Lower leg skin (tissue), 4 donors: ENCODE results near the gene SYP. TPM values are rescaled to one million over a fixed set of nuclear protein-coding genes. Genes with fewer than 3 reads are reported as not detected.
"Not testable (repeated sequence)": the region's sequence is repeated elsewhere in the genome, so short reads cannot be mapped to it uniquely, and the experiment has no call there.

Experiments used
- DNase-seq, 2 donors: peaks; one replicate each; pipeline ENCODE4 v3.0.0-alpha.2; 2019; ENCODE audit warnings: low spot score in 2 of 2
- H3K4me3 ChIP-seq: fragments of 200-600 bp; sonication (generic); 2 replicates; pipeline ENCODE4 v1.5.1; 2017; ENCODE audit warnings: mild to moderate bottlenecking, low read depth; ENCODE audit not compliant: poor library complexity, severe bottlenecking
- POLR2A ChIP-seq, 2 donors: fragments of 450-650 bp; IDR thresholded peaks; one replicate each; pipeline ENCODE4 v1.6.1; 2016 to 2017; ENCODE audit warnings: antibody characterized with exemption in 2 of 2, mild to moderate bottlenecking in 1 of 2, moderate library complexity in 1 of 2
- WGBS, 2 donors: methylation state at CpG; one replicate each; pipeline ENCODE4 v1.1.5; 2018; 5-methylcytosine and 5-hydroxymethylcytosine counted together
- intact Hi-C: fragments of 100-400 bp; cut with DNase I; formaldehyde crosslinking; loops from one replicate; pipeline ENCODE4 v1.15.0; 2023; ENCODE audit warnings: low total_unique reads
- total RNA-seq, 4 donors: library from RNA; depleted of rRNA; stranded (reverse); fragments of >200 nt; gene quantifications; one replicate each; pipeline ENCODE4 v1.1.0, GENCODE V29; 2016
- TF ChIP-seq, protein P1 (sequence below), 3 donors: fragments of 450-650 bp; IDR thresholded peaks; one replicate each; pipeline ENCODE4 v1.5.1; 2016; ENCODE audit warnings: antibody characterized with exemption in 3 of 3, mild to moderate bottlenecking in 3 of 3, moderate library complexity in 2 of 3

The SYP gene
- total RNA-seq, 4 donors from 2014 or later, result 0.88 to 4.8 (median 1.7) TPM

DNA sequence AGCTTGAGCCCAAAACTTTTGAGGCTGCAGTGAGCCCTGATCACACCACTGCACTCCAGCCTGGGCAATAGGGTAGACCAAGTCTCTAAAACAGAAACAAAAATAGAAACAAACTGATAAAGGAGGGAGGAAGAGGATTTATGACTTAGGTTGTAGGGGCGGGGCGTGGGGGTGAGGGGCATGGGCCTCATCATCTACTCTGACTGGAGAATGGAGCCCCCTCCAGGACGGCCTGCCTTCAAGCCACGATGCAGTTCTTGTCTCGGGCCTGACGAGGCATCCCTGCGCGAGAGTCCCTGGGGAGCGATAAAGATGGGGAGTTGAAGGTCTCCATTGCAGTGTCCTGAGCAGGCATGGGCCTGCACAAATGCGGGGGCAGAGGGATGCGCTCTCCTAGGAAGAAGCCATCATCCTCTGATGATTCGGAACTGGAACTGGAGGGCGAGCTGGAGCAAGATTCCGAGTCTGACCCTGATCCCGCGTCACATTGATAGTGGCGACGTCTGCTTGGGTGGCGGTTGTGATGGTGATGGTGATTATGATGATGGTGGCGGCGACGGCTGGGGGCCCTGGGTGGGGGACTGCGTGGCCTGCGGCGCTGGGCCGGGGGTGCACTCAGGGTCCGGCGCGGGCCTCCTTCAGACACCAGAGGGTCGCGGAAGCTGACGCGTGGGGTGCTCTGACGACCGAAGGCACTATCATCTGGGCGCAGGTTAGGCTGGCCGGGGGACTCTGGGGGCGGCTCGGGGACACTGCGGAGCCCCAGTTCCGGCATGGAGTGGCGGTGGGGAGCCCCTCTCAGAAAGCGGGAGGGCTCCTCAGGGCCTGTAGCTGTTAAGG is 24.3 kb downstream of the SYP start:
- intact Hi-C loops, result no loop called here
- H3K4me3 ChIP-seq, result no peak overlapping the region
- no peak for TF ChIP-seq POLR2A (IDR thresholded peaks at IDR 0.05)
- TF ChIP-seq, protein P1, sequence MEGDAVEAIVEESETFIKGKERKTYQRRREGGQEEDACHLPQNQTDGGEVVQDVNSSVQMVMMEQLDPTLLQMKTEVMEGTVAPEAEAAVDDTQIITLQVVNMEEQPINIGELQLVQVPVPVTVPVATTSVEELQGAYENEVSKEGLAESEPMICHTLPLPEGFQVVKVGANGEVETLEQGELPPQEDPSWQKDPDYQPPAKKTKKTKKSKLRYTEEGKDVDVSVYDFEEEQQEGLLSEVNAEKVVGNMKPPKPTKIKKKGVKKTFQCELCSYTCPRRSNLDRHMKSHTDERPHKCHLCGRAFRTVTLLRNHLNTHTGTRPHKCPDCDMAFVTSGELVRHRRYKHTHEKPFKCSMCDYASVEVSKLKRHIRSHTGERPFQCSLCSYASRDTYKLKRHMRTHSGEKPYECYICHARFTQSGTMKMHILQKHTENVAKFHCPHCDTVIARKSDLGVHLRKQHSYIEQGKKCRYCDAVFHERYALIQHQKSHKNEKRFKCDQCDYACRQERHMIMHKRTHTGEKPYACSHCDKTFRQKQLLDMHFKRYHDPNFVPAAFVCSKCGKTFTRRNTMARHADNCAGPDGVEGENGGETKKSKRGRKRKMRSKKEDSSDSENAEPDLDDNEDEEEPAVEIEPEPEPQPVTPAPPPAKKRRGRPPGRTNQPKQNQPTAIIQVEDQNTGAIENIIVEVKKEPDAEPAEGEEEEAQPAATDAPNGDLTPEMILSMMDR (IDR thresholded peaks at IDR 0.05), result no peak
- no peak for DNase-seq
- 37 to 80% methylated on average over 6 to 43 of the region's 43 CpGs for WGBS, 2 donors

DNA sequence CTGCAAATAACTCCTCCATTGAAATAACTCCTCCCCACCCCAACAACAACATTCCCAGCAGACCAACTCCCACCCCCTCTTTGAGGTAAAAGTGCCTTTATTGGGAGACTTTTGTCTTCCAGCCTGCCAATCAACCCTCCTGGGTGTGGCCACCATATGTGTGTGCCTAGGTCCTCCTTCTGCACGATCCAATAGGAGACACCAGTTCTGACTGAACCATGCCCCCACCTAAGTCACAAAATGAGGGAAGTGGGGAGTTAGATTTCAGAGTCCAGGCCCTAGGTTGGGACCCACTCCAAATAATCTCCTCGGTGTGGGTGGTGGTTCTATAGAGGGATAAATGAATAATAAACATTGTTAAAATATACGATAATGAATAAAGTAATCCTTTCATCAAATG is 25.3 kb downstream of the SYP start:
- TF ChIP-seq, protein P1 (IDR thresholded peaks at IDR 0.05), result no peak
- TF ChIP-seq POLR2A (IDR thresholded peaks at IDR 0.05), result no peak
- no peak for DNase-seq
- H3K4me3 ChIP-seq, result no peak overlapping the region
- intact Hi-C loops, result no loop called here
- 21 to 63% methylated on average over 3 of the region's 3 CpGs for WGBS, 2 donors

DNA sequence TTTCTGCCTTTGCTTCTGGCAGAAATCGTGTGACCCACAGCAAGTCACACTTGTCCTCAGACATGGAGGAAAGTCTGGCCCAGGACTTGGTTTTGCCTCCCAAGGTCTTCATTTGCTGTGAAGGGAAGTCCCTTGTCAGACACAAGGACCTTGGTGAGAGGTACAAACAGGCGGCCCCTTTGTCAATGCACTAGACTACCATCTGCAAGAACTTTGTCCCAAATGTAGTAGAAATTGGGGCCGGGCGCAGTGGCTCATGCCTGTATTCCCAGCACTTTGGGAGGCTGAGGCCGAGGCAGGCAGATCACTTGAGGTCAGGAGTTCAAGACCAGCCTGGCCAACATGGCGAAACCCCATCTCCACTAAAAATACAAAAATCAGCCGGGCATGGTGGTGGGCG is 26.4 kb downstream of the SYP start:
- intact Hi-C loops, DNase-seq, H3K4me3 ChIP-seq: not testable (repeated sequence)
- WGBS, 2 donors, result 71 to 83% methylated on average over 7 of the region's 8 CpGs

DNA sequence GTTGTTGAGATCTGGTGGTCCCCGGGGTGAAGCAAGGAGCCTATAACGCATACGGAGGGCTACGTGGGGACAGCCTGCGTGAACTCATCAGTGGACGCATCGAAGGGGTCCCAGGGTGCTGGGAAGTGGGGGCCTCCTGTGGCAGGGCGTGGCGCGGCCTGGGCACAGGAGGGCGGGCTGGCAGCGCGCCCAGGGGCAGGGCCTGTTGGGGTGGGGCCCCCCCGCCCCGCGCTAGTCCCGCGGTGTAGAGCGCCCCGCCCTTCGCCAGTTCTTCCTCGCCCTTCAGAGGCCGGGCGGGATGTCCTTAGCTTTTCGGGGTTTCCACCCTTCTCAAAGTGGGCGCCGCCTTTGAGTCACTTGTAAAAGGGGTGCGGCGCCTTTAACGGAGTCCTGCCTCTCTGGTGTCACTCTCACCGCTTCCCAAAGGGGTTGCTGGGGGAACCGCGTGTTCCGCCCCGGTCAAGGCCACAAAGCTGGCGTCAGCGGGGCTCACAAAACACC is 27.7 kb downstream of the SYP start:
- 1 to 37% methylated on average over 28 to 31 of the region's 37 CpGs for WGBS, 2 donors
- intact Hi-C loops, result no loop called here
- peak; percentile 73 to 94 for DNase-seq

DNA sequence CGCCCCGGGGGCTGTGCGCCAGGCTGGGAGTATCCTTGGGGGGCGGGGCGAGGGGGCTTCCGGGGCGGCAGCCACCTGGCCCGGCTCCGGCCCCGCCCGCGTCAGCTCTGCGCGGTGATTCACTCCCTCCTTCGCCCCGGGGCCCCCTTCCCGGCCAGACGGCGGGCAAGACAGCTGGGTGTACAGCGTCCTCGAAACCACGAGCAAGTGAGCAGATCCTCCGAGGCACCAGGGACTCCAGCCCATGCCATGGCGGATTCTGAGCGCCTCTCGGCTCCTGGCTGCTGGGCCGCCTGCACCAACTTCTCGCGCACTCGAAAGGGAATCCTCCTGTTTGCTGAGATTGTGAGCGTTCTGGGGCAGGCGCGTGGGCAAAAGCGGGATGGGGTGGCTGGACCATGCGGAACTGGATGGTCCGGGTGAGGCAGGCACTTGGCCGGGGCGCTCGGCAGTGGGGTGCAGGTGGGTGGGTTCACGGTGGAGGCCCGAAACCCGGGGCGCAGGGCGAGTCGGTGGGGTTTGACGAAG is 28.2 kb downstream of the SYP start, which contains the start of gene PLP2:
TSS of gene PLP2 (plus strand) at position 147 of the 528 bp plus-strand sequence. CDS start at position 250, 103 bp downstream.
- WGBS, 2 donors, result 1 to 42% methylated on average over 12 to 30 of the region's 46 CpGs
- intact Hi-C loops, result no loop called here
- peak in 1 of 2 donors; percentile 92 for DNase-seq
- TF ChIP-seq, protein P1 (IDR thresholded peaks at IDR 0.05), result no peak
- TF ChIP-seq POLR2A (IDR thresholded peaks at IDR 0.05), result no peak
- H3K4me3 ChIP-seq, result peak within 1 kb of the TSS; percentile 48

More for the DNA sequence above, 27.7 kb downstream of the SYP start:
- TF ChIP-seq, protein P1 (IDR thresholded peaks at IDR 0.05), result no peak
- no peak for TF ChIP-seq POLR2A (IDR thresholded peaks at IDR 0.05)
- peak overlapping the region; percentile 48 for H3K4me3 ChIP-seq

DNA sequence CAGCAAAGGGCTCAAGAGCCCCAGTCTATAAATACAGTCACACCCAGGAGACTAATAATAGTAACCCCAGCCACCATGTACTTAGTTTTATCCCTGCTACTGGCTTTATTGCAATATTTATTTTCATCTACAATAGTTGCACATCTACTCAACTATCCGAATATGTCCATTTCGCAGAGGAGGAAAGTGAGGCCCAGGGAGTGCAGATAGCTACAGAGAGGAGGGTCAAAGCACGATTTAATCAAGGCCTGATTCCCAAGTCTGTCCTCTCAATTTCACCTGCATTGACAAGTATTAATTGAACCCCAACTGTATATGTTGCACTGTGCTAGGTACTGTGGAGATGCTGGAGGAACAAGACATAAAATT is 32.3 kb downstream of the SYP start:
- H3K4me3 ChIP-seq, result no peak overlapping the region
- no peak for TF ChIP-seq POLR2A (IDR thresholded peaks at IDR 0.05)
- TF ChIP-seq, protein P1 (IDR thresholded peaks at IDR 0.05), result no peak
- DNase-seq, result no peak
- WGBS, 2 donors, result 56 to 69% methylated on average over 3 of the region's 3 CpGs
- intact Hi-C loops, result no loop called here
